Fibroblast of lung (primary cell): Measurements from ENCODE around the gene PLXNA4. TPM values are rescaled to one million over a fixed set of nuclear protein-coding genes. Genes with fewer than 3 reads are reported as not detected.

Experiments
- DNase-seq, 2 donors: peaks; one replicate each; pipeline versions ENCODE4 v3.0.0 to v3.0.0-alpha.2; 2010; ENCODE audit warnings: low read depth in 2 of 2
- H2AFZ ChIP-seq: 2 replicates; pipeline ENCODE4 v1.5.1; 2012; ENCODE audit warnings: low read length, control low read depth, inconsistent platforms
- H3K27ac ChIP-seq: 2 replicates; pipeline ENCODE4 v1.5.1; 2011; ENCODE audit warnings: low read length, control low read depth; ENCODE audit not compliant: insufficient read depth
- H3K27me3 ChIP-seq: 2 replicates; pipeline ENCODE4 v1.5.1; 2011; ENCODE audit warnings: mild to moderate bottlenecking, low read length; ENCODE audit not compliant: control insufficient read depth, insufficient read depth
- H3K36me3 ChIP-seq: 2 replicates; pipeline ENCODE4 v1.5.1; 2011; ENCODE audit warnings: low read length; ENCODE audit not compliant: control insufficient read depth, insufficient read depth
- H3K4me1 ChIP-seq: 2 replicates; pipeline ENCODE4 v1.5.1; 2011; ENCODE audit warnings: low read length; ENCODE audit not compliant: control insufficient read depth, insufficient read depth; ENCODE audit errors: extremely low read depth
- H3K4me2 ChIP-seq: 2 replicates; pipeline ENCODE4 v1.5.1; 2011; ENCODE audit warnings: low read length, control low read depth; ENCODE audit not compliant: insufficient read depth; ENCODE audit errors: extremely low read depth
- H3K4me3 ChIP-seq, 4 experiments: fragments of 200-600 bp in 1 of 4; sonication (generic) in 1 of 4; replicated peaks in 1 of 4; 2 replicates each; pipeline ENCODE4 v1.5.1; 2011 to 2016; ENCODE audit warnings: low read length in 4 of 4, low read depth in 3 of 4, mild to moderate bottlenecking in 3 of 4, control low read depth in 2 of 4, inconsistent platforms in 1 of 4, mixed read lengths in 1 of 4; ENCODE audit not compliant: insufficient read depth in 1 of 4; ENCODE audit errors: control extremely low read depth in 1 of 4
- H3K79me2 ChIP-seq: 2 replicates; pipeline ENCODE4 v1.5.1; 2012; ENCODE audit warnings: mild to moderate bottlenecking, low read length, inconsistent platforms; ENCODE audit not compliant: control insufficient read depth, insufficient read depth
- H3K9ac ChIP-seq: 2 replicates; pipeline ENCODE4 v1.5.1; 2011; ENCODE audit warnings: mild to moderate bottlenecking, low read length, control low read depth; ENCODE audit not compliant: insufficient read depth
- H3K9me3 ChIP-seq: 2 replicates; pipeline ENCODE4 v1.5.1; 2012; ENCODE audit warnings: low read depth, low read length; ENCODE audit not compliant: control insufficient read depth, insufficient read depth
- H4K20me1 ChIP-seq: 2 replicates; pipeline ENCODE4 v1.5.1; 2011; ENCODE audit warnings: low read length; ENCODE audit not compliant: control insufficient read depth, insufficient read depth; ENCODE audit errors: extremely low read depth
- CTCF ChIP-seq, 2 donors: IDR thresholded peaks in 1 of 2; conservative IDR thresholded peaks in 1 of 2; 1 replicate in 1 of 2; 2 replicates in 1 of 2; pipeline ENCODE4 v1.5.1; 2011 to 2012; ENCODE audit warnings: low read length in 2 of 2, control low read depth in 1 of 2, inconsistent platforms in 1 of 2, low read depth in 1 of 2, mild to moderate bottlenecking in 1 of 2
- EZH2 ChIP-seq: IDR thresholded peaks from 2 replicates; pipeline ENCODE4 v1.5.1; 2012; ENCODE audit warnings: low read length, control low read depth, mild to moderate bottlenecking; ENCODE audit errors: missing control alignments
- polyA plus RNA-seq, 2 donors: library from polyadenylated mRNA; depleted of rRNA in 1 of 2; stranded (reverse) in 1 of 2; unstranded in 1 of 2; fragments of >200 nt; gene quantifications; 2 replicates each; pipeline ENCODE4 v1.2.1, GENCODE V29; 2011 to 2012; ENCODE audit warnings: missing spikeins in 1 of 2
- total RNA-seq: library from RNA; depleted of rRNA; stranded (reverse); fragments of >200 nt; gene quantifications from 2 replicates; pipeline ENCODE4 v1.2.1, GENCODE V29; 2014

PLXNA4 gene
- total and polyA plus RNA-seq, 2 donors (not counting 1 experiment from before 2014, with no cell fraction given), result 1.2 to 1.5 TPM

GRCh38 chr7:132187869-132188789 is 388.1 kb downstream of the PLXNA4 start:
- no peaks in the 10 kb centered on the region for H3K9me3 ChIP-seq
- H3K79me2 ChIP-seq, result no peaks in the 10 kb centered on the region
- H3K27ac ChIP-seq, result no peak overlapping the region
- H2AFZ ChIP-seq, result no peak overlapping the region
- H4K20me1 ChIP-seq, result no peaks in the 10 kb centered on the region
- H3K4me1 ChIP-seq, result no peaks in the 10 kb centered on the region
- H3K27me3 ChIP-seq, result no peaks in the 10 kb centered on the region
- H3K4me2 ChIP-seq, result no peak overlapping the region
- H3K36me3 ChIP-seq, result no peaks in the 10 kb centered on the region
- no peak overlapping the region for H3K4me3 ChIP-seq
- no peak overlapping the region for H3K9ac ChIP-seq
- no peak for TF ChIP-seq CTCF (conservative IDR thresholded peaks at IDR 0.05 in 1 of 2, IDR thresholded peaks at IDR 0.05 in 1 of 2; ENCODE audit: low read depth in 1 of 2, low read length in 2 of 2)
- no peak for TF ChIP-seq EZH2
- DNase-seq, result no peak

GRCh38 chr7:132187391-132187790 is 388.9 kb downstream of the PLXNA4 start:
- no peak overlapping the region for H3K9ac ChIP-seq
- no peaks in the 10 kb centered on the region for H3K9me3 ChIP-seq
- no peak for DNase-seq
- no peaks in the 10 kb centered on the region for H3K36me3 ChIP-seq
- no peak overlapping the region for H3K4me2 ChIP-seq
- no peaks in the 10 kb centered on the region for H4K20me1 ChIP-seq
- H3K79me2 ChIP-seq, result no peaks in the 10 kb centered on the region
- no peak overlapping the region for H2AFZ ChIP-seq
- no peak overlapping the region for H3K27ac ChIP-seq
- TF ChIP-seq EZH2 (no peak), CTCF (conservative IDR thresholded peaks at IDR 0.05 in 1 of 2, IDR thresholded peaks at IDR 0.05 in 1 of 2; ENCODE audit: low read depth in 1 of 2, low read length in 2 of 2) (no peak)
- H3K4me3 ChIP-seq, result no peak overlapping the region
- no peaks in the 10 kb centered on the region for H3K4me1 ChIP-seq
- no peaks in the 10 kb centered on the region for H3K27me3 ChIP-seq

DNA sequence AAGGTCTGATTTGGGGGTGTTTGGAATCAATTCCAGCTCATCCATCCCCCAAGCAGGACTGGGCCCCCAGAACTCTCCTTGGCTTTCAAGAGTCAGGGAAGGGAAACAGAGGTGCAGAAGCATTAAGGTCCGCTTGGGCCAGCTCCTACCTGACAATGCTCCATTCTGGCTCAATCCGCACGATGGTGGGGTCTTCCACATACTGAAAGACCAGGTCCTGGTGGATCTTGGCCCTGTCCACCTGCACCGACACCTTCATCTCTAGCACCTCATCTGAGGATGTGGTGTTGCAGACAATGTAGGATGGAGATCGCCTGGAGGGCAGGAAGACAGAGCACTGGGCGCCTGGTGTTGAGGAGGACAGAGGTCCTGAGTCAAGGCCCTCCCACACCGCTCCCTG is 391.1 kb downstream of the PLXNA4 start:
- Histone ChIP-seq H3K4me1 (no peaks in the 10 kb centered on the region), H3K27me3 (no peaks in the 10 kb centered on the region), H3K9me3 (no peaks in the 10 kb centered on the region), H3K79me2 (no peaks in the 10 kb centered on the region), H3K9ac (no peak overlapping the region), H2AFZ (no peak overlapping the region), H3K4me2 (no peak overlapping the region), H4K20me1 (no peaks in the 10 kb centered on the region), H3K27ac (no peak overlapping the region), H3K4me3 (no peak overlapping the region), H3K36me3 (no peaks in the 10 kb centered on the region)
- DNase-seq, result no peak
- TF ChIP-seq CTCF (conservative IDR thresholded peaks at IDR 0.05 in 1 of 2, IDR thresholded peaks at IDR 0.05 in 1 of 2; ENCODE audit: low read depth in 1 of 2, low read length in 2 of 2), result no peak
- no peak for TF ChIP-seq EZH2
